ENCODE results near the gene KAT6B. TPM values are rescaled to one million over a fixed set of nuclear protein-coding genes. Genes with fewer than 3 reads are reported as not detected.

KAT6B gene
- total and polyA plus RNA-seq, 2 of the 8 experiments (the other 6 are each of a cell fraction or from before 2014, with no cell fraction given): 7.3 to 30.8 TPM

DNA sequence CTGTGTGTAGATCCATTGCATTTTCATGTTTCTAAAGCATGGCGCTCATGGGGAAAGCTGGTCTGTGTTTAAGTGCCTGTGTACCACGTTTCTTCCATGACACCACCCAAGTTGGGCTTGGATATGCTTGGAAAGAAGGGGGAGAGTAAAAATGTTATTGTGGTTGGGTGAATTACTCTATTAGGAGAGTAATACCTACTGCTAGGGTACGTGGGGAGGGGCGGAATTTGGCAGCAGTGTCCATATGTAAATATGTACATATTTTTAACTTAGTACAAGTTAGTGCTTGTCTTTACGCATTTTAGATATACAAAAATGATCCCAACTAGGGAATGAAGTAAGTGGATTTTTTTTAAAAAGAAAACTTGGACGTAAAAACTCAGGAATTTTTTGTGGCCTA is 242.1 kb downstream of the KAT6B start:
- Histone ChIP-seq H3K79me2 (ENCODE audit: control insufficient read depth in 1 of 2, insufficient read depth in 2 of 2, low read length in 2 of 2) (no peaks in the 10 kb centered on the region), H3K4me1 (replicated peaks in 1 of 4; ENCODE audit: control insufficient read depth in 3 of 4, insufficient read depth in 4 of 4, low read length in 3 of 4) (no peaks in the 10 kb centered on the region; a peak in 2 of 7 replicates), H3K14ac (ENCODE audit: insufficient read length) (no peak overlapping the region), H2BK20ac (ENCODE audit: low read length) (no peak overlapping the region), H3K4me3 (ENCODE audit: extremely low read depth in 1 of 4, insufficient read depth in 2 of 4, low read depth in 3 of 4, low read length in 4 of 4) (no peak overlapping the region), H3K27me3 (replicated peaks in 1 of 4; ENCODE audit: control insufficient read depth in 3 of 4, extremely low read depth in 1 of 4, insufficient read depth in 3 of 4, low read length in 3 of 4) (no peaks in the 10 kb centered on the region), H2BK120ac (replicated peaks; ENCODE audit: low read depth, low read length) (no peak overlapping the region), H2BK12ac (ENCODE audit: low read depth, low read length) (no peak overlapping the region), H3K9ac (replicated peaks in 1 of 4; ENCODE audit: extremely low read depth in 1 of 4, low read depth in 3 of 4, low read length in 3 of 4) (no peak overlapping the region), H3K4ac (replicated peaks; ENCODE audit: insufficient read length, low read depth, low read length) (no peak overlapping the region), H2AFZ (ENCODE audit: low read length) (no peak overlapping the region), H4K8ac (ENCODE audit: extremely low read depth, insufficient read depth, low read length) (no peak overlapping the region), H3K23ac (ENCODE audit: insufficient read length) (no peak overlapping the region), H3K4me2 (ENCODE audit: insufficient read depth in 1 of 2, low read depth in 2 of 2, low read length in 2 of 2) (no peak overlapping the region), H3K79me1 (ENCODE audit: low read depth, low read length) (no peaks in the 10 kb centered on the region), H2AK5ac (ENCODE audit: low read depth, low read length) (no peak overlapping the region), H3K56ac (replicated peaks; ENCODE audit: insufficient read length, low read depth, low read length) (no peak overlapping the region), H3K18ac (ENCODE audit: extremely low read depth, low read length) (no peak overlapping the region), H4K91ac (replicated peaks; ENCODE audit: insufficient read length, low read length) (no peak overlapping the region), H3K36me3 (ENCODE audit: control insufficient read depth in 2 of 4, insufficient read depth in 4 of 4, low read length in 3 of 4) (no peaks in the 10 kb centered on the region), H3K9me3 (ENCODE audit: insufficient read depth in 2 of 2, low read depth in 1 of 2, low read length in 1 of 2) (no peaks in the 10 kb centered on the region), H4K5ac (ENCODE audit: insufficient read length, low read depth, low read length) (no peak overlapping the region), H2BK15ac (ENCODE audit: low read length) (no peak overlapping the region), H3K27ac (ENCODE audit: low read depth, low read length) (no peak overlapping the region), H4K20me1 (replicated peaks in 1 of 2; ENCODE audit: control insufficient read depth in 1 of 2, insufficient read depth in 2 of 2, low read length in 2 of 2) (no peaks in the 10 kb centered on the region), H3K23me2 (ENCODE audit: low read depth, low read length) (no peaks in the 10 kb centered on the region), H2BK5ac (ENCODE audit: low read depth, low read length) (no peak overlapping the region)
- no peak for DNase-seq (ENCODE audit: low read depth in 1 of 2, low spot score in 2 of 2)
- WGBS, 2 experiments (ENCODE audit: extremely low coverage in 1 of 2, insufficient coverage in 1 of 2, insufficient read length in 1 of 2, insufficient replicate concordance in 2 of 2, low coverage in 1 of 2, low lambda C conversion rate in 2 of 2, missing lambda C conversion rate in 1 of 2): 94% methylated on average over 6 of the region's 6 CpGs; no CpG with 5 or more reads in 1 of the 2 experiments
- POLR2A ChIA-PET (ENCODE audit: partially characterized antibody): no interaction called here
- no peak for FAIRE-seq
- CTCF ChIA-PET (ENCODE audit: partially characterized antibody): interaction anchor here (0.7 to 2.1 kb wide), 3 partner anchors 9 to 30 kb away, joined by 3 to 6 read pairs (median 3); no protein-coding TSS in a partner anchor
- no peak for TF ChIP-seq SRF (IDR thresholded peaks at IDR 0.05; ENCODE audit: low read depth, low read length)
- no peak for TF ChIP-seq JUND (IDR thresholded peaks at IDR 0.05; ENCODE audit: low read length)
- TF ChIP-seq CEBPB (IDR thresholded peaks at IDR 0.05; ENCODE audit: low read depth, low read length): no peak

All from H1 (cell line).